PC-9 (cell line): Measurements from ENCODE around the gene ABHD5.

Experiments used
- EZH2 ChIP-seq: fragments of 200-600 bp; sonication (generic); IDR thresholded peaks from 2 replicates; pipeline ENCODE4 v1.8.0; 2017; ENCODE audit warnings: antibody characterized with exemption, low read depth
- TF ChIP-seq, protein P1 (sequence below): fragments of 200-600 bp; sonication (generic); conservative IDR thresholded peaks from 2 replicates; pipeline ENCODE4 v1.6.1; 2017; ENCODE audit warnings: mixed run types, antibody characterized with exemption, mild to moderate bottlenecking, moderate library complexity

DNA sequence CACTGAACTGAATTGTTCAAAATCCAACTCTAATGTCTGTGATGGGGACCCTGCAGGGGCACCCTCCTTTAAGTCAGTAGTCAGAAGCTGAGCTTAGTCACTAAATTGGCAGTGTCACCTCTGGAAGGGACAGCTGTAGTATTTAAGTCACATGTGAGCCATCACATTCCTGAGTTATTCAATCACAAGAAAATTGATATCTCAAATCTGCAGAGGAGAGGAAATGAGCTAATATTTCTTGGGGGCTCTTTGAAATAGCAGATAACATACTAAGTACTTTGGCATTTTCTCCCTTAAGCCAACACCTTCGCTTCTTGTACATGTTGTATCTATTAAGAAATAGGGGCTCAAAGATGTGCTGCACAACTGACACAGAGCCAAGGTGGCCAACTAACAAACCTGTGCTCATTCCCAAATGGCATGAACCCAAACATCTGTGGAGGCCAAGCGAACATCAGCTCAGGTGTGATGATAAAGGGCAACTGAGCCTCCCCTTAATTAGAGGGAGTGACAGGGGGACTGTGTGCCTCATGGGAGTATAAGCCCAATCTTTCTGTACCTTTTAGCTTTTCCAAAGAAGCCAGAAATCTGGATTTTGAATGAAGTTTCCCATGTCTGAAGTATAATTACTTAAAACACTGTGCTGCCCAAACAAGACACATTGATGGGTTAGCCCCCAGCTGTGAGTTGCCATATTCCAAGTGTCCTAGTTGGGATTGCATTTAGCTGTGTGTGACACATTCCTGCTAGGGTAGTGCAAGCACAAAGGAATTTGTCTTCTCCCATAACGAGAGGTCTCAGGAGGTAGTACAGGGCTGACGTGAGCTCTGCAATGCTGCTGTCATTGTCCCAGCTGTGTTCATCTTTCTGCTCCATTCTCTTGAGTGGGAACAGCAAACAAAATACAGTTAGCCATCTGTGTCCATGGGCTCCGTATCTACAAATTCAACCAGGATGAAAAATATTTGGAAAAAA, 63.3 kb downstream of the ABHD5 start:
- TF ChIP-seq, protein P1, sequence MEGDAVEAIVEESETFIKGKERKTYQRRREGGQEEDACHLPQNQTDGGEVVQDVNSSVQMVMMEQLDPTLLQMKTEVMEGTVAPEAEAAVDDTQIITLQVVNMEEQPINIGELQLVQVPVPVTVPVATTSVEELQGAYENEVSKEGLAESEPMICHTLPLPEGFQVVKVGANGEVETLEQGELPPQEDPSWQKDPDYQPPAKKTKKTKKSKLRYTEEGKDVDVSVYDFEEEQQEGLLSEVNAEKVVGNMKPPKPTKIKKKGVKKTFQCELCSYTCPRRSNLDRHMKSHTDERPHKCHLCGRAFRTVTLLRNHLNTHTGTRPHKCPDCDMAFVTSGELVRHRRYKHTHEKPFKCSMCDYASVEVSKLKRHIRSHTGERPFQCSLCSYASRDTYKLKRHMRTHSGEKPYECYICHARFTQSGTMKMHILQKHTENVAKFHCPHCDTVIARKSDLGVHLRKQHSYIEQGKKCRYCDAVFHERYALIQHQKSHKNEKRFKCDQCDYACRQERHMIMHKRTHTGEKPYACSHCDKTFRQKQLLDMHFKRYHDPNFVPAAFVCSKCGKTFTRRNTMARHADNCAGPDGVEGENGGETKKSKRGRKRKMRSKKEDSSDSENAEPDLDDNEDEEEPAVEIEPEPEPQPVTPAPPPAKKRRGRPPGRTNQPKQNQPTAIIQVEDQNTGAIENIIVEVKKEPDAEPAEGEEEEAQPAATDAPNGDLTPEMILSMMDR, result no peak
- no peak for TF ChIP-seq EZH2
